ENCODE results near the gene CPAMD8. TPM values are rescaled to one million over a fixed set of nuclear protein-coding genes. Genes with fewer than 3 reads are reported as not detected.

The CPAMD8 gene
- total RNA-seq, 2 donors from 2014 or later = 2.0 to 5.2 TPM

- ATAC-seq (no peak), DNase-seq (no peak)
- TF ChIP-seq POLR2A (IDR thresholded peaks at IDR 0.05) (no peak), CTCF (IDR thresholded peaks at IDR 0.05) (no peak)
- Histone ChIP-seq H3K27me3 (no peaks in the 10 kb centered on the region), H3K27ac (no peak overlapping the region), H3K4me1 (no peaks in the 10 kb centered on the region), H3K9me3 (peaks cover 0 to 7% (median 0%) of the 10 kb centered on the region in 3 donors), H3K36me3 (replicated peaks in 1 of 2; ENCODE audit: insufficient read depth in 1 of 2, low read depth in 2 of 2) (no peaks in the 10 kb centered on the region), H3K4me3 (no peak overlapping the region)
- 83 to 88% methylated on average over 15 to 16 of the region's 16 CpGs for WGBS, 2 donors
- intact Hi-C loops (cut with DNase I) = no loop called here
These were observed 15.1 kb downstream of the CPAMD8 start for GRCh38 chr19:17011485-17011884.

- DNase-seq (no peak), ATAC-seq (no peak)
- intact Hi-C loops (cut with DNase I) = no loop called here
- Histone ChIP-seq H3K27me3 (no peaks in the 10 kb centered on the region), H3K36me3 (replicated peaks in 1 of 2; ENCODE audit: insufficient read depth in 1 of 2, low read depth in 2 of 2) (no peaks in the 10 kb centered on the region), H3K4me1 (no peaks in the 10 kb centered on the region), H3K9me3 (no peaks in the 10 kb centered on the region), H3K27ac (no peak overlapping the region), H3K4me3 (no peak overlapping the region)
- WGBS, 2 donors = 76 to 89% methylated on average over 3 of the region's 3 CpGs
- no peak for TF ChIP-seq CTCF (IDR thresholded peaks at IDR 0.05)
- no peak for TF ChIP-seq POLR2A (IDR thresholded peaks at IDR 0.05)
These were observed 20.0 kb downstream of the CPAMD8 start for GRCh38 chr19:17006579-17006978.

DNA sequence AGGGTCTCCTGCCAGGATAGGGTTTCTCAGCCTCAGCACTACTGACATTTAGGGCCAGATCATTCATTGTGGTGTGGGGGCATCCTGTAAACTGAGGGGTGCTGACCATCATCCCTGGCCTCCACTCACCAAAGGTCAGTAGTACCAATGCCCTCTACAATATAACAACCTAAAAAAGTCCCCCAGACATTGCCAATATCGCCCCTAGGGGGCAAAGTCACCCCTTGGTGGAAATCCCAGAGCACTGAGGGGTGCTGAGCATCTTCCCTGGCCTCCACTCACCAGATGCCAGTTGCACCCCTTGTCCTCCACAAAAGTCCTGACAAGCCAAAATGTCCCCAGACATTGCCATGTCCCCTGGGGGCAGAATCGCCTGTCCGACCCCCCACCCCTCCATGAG is 21.6 kb downstream of the CPAMD8 start:
- WGBS, 2 donors = 44 to 63% methylated on average over 2 to 3 of the region's 3 CpGs
- DNase-seq = no peak
- Histone ChIP-seq H3K9me3 (no peaks in the 10 kb centered on the region), H3K4me1 (no peaks in the 10 kb centered on the region), H3K36me3 (replicated peaks in 1 of 2; ENCODE audit: insufficient read depth in 1 of 2, low read depth in 2 of 2) (no peaks in the 10 kb centered on the region), H3K27ac (no peak overlapping the region), H3K27me3 (no peaks in the 10 kb centered on the region), H3K4me3 (no peak overlapping the region)
- TF ChIP-seq CTCF (IDR thresholded peaks at IDR 0.05) = no peak
- no peak for TF ChIP-seq POLR2A (IDR thresholded peaks at IDR 0.05)
- ATAC-seq = no peak
- intact Hi-C loops (cut with DNase I) = no loop called here

GRCh38 chr19:17004386-17004785 is 22.2 kb downstream of the CPAMD8 start:
- WGBS, 2 donors = 76% methylated on average over 3 to 15 of the region's 15 CpGs
- DNase-seq (no peak), ATAC-seq (no peak)
- no peak overlapping the region for H3K4me3 ChIP-seq
- intact Hi-C loops (cut with DNase I) = no loop called here
- no peaks in the 10 kb centered on the region for H3K27me3 ChIP-seq
- no peaks in the 10 kb centered on the region for H3K9me3 ChIP-seq
- TF ChIP-seq POLR2A (IDR thresholded peaks at IDR 0.05) (no peak), CTCF (IDR thresholded peaks at IDR 0.05) (no peak)
- H3K36me3 ChIP-seq (replicated peaks in 1 of 2; ENCODE audit: insufficient read depth in 1 of 2, low read depth in 2 of 2) = no peaks in the 10 kb centered on the region
- H3K27ac ChIP-seq = no peak overlapping the region
- no peaks in the 10 kb centered on the region for H3K4me1 ChIP-seq

- TF ChIP-seq CTCF (IDR thresholded peaks at IDR 0.05) (no peak), POLR2A (IDR thresholded peaks at IDR 0.05) (no peak)
- H3K27me3 ChIP-seq = no peaks in the 10 kb centered on the region
- no peak overlapping the region for H3K27ac ChIP-seq
- WGBS, 2 donors = 42 to 48% methylated on average over 3 to 7 of the region's 7 CpGs
- H3K4me1 ChIP-seq = no peaks in the 10 kb centered on the region
- intact Hi-C loops (cut with DNase I) = no loop called here
- DNase-seq (no peak), ATAC-seq (no peak)
- H3K36me3 ChIP-seq (replicated peaks in 1 of 2; ENCODE audit: insufficient read depth in 1 of 2, low read depth in 2 of 2) = no peaks in the 10 kb centered on the region
- H3K9me3 ChIP-seq = no peaks in the 10 kb centered on the region
- no peak overlapping the region for H3K4me3 ChIP-seq
These were observed 24.2 kb downstream of the CPAMD8 start for GRCh38 chr19:17002455-17002854.

Measured in body of pancreas (tissue), 4 donors.